IMR-90 (cell line): ENCODE measurements around the gene ZNF497. TPM values are rescaled to one million over a fixed set of nuclear protein-coding genes. Genes with fewer than 3 reads are reported as not detected.

ENCODE experiments used
- ATAC-seq: fragments of 200-7000 bp; cut with Tn5 transposase; 2 replicates; pipeline ENCODE4 v1.9.1; 2020; ENCODE audit warnings: low read depth, mild to moderate bottlenecking, moderate library complexity
- BruUV-seq: library from RNA; stranded (reverse); fragments of 400-500 nt; replicated peaks from 2 replicates; lab custom pipeline; 2021; lab: Mats Ljungman, UMichigan
- CTCF ChIA-PET: fragments of 300-600 bp; formaldehyde crosslinking; extraction: SDS; loops from one replicate; lab custom pipeline; 2021; ENCODE audit warnings: antibody characterized with exemption; lab: Yijun Ruan, JAX
- POLR2A ChIA-PET: fragments of 300-600 bp; sonication (Branson Sonifier 250); formaldehyde crosslinking; loops from one replicate; lab custom pipeline; 2022; ENCODE audit warnings: antibody characterized with exemption; ENCODE audit not compliant: unreplicated experiment; lab: Charles Lee
- DNase-seq: peaks from one replicate; pipeline ENCODE4 v3.0.0; 2013
- H2AFZ ChIP-seq: replicated peaks from 2 replicates; pipeline ENCODE3; 2013; ENCODE audit warnings: low read length, mild to moderate bottlenecking; ENCODE audit not compliant: poor library complexity
- H2AK5ac ChIP-seq: 2 replicates; pipeline ENCODE4 v1.6.1; 2013; ENCODE audit warnings: low read depth, low read length, inconsistent platforms
- H2AK9ac ChIP-seq: replicated peaks from 2 replicates; pipeline ENCODE3; 2013; ENCODE audit warnings: mild to moderate bottlenecking, low read depth, low read length, moderate library complexity; ENCODE audit not compliant: poor library complexity
- H2BK120ac ChIP-seq: 2 replicates; pipeline ENCODE4 v1.6.1; 2013; ENCODE audit warnings: low read depth, low read length, inconsistent platforms
- H2BK15ac ChIP-seq: 3 replicates; pipeline ENCODE4 v1.6.1; 2013; ENCODE audit warnings: low read depth, low read length, inconsistent platforms
- H2BK20ac ChIP-seq: 2 replicates; pipeline ENCODE4 v1.6.1; 2013; ENCODE audit warnings: low read depth, mild to moderate bottlenecking, inconsistent platforms, low read length, moderate library complexity
- H2BK5ac ChIP-seq: 2 replicates; pipeline ENCODE4 v1.6.1; 2013; ENCODE audit warnings: mild to moderate bottlenecking, low read depth, low read length, inconsistent platforms; ENCODE audit not compliant: poor library complexity, severe bottlenecking
- H3K14ac ChIP-seq: replicated peaks from 2 replicates; pipeline ENCODE4 v1.6.1; 2013; ENCODE audit warnings: low read depth, low read length, inconsistent platforms
- H3K18ac ChIP-seq: 2 replicates; pipeline ENCODE4 v1.6.1; 2013; ENCODE audit warnings: low read depth, low read length, control low read depth
- H3K23ac ChIP-seq: 2 replicates; pipeline ENCODE4 v1.6.1; 2013; ENCODE audit warnings: low read depth, low read length, inconsistent platforms
- H3K27ac ChIP-seq: 2 replicates; pipeline ENCODE4 v1.5.1; 2013; ENCODE audit warnings: mild to moderate bottlenecking, control low read depth, low read length; ENCODE audit not compliant: insufficient read depth
- H3K27me3 ChIP-seq: 2 replicates; pipeline ENCODE4 v1.6.1; 2013; ENCODE audit warnings: low read length; ENCODE audit not compliant: control insufficient read depth, insufficient read depth
- H3K36me3 ChIP-seq: 2 replicates; pipeline ENCODE4 v1.6.1; 2013; ENCODE audit warnings: low read length, mixed read lengths; ENCODE audit not compliant: control insufficient read depth, insufficient read depth
- H3K4ac ChIP-seq: 2 replicates; pipeline ENCODE4 v1.6.1; 2013; ENCODE audit warnings: low read depth, low read length, inconsistent platforms
- H3K4me1 ChIP-seq: 2 replicates; pipeline ENCODE4 v1.6.1; 2013; ENCODE audit warnings: low read length, mixed read lengths; ENCODE audit not compliant: control insufficient read depth, insufficient read depth
- H3K4me2 ChIP-seq: 2 replicates; pipeline ENCODE4 v1.6.1; 2013; ENCODE audit warnings: low read depth, mild to moderate bottlenecking, control low read depth, low read length, moderate library complexity
- H3K4me3 ChIP-seq: 2 replicates; pipeline ENCODE4 v1.5.1; 2013; ENCODE audit warnings: low read depth, mild to moderate bottlenecking, control low read depth, low read length, moderate library complexity; ENCODE audit not compliant: insufficient read depth
- H3K56ac ChIP-seq: 2 replicates; pipeline ENCODE4 v1.6.1; 2013; ENCODE audit warnings: low read length, inconsistent platforms; ENCODE audit not compliant: insufficient read depth; ENCODE audit errors: extremely low read depth
- H3K79me1 ChIP-seq, 2 experiments: 2 replicates each; pipeline ENCODE4 v1.6.1; 2013; ENCODE audit warnings: low read length in 2 of 2, inconsistent platforms in 1 of 2, low read depth in 1 of 2
- H3K9ac ChIP-seq: 2 replicates; pipeline ENCODE4 v1.6.1; 2013; ENCODE audit warnings: low read depth, low read length, control low read depth
- H3K9me1 ChIP-seq: 2 replicates; pipeline ENCODE4 v1.6.1; 2013; ENCODE audit warnings: low read length, inconsistent platforms; ENCODE audit not compliant: insufficient read depth
- H3K9me3 ChIP-seq: 2 replicates; pipeline ENCODE4 v1.6.1; 2013; ENCODE audit warnings: low read length; ENCODE audit not compliant: control insufficient read depth, insufficient read depth
- H4K20me1 ChIP-seq: 2 replicates; pipeline ENCODE4 v1.6.1; 2013; ENCODE audit warnings: low read length, inconsistent platforms; ENCODE audit not compliant: insufficient read depth
- H4K5ac ChIP-seq: 2 replicates; pipeline ENCODE4 v1.6.1; 2013; ENCODE audit warnings: mild to moderate bottlenecking, low read depth, low read length, control low read depth
- H4K8ac ChIP-seq, 2 experiments: 2 replicates each; pipeline ENCODE4 v1.6.1; 2013; ENCODE audit warnings: low read depth in 2 of 2, low read length in 2 of 2, control low read depth in 1 of 2, inconsistent platforms in 1 of 2
- H4K91ac ChIP-seq: 2 replicates; pipeline ENCODE4 v1.6.1; 2013; ENCODE audit warnings: low read depth, low read length, inconsistent platforms; ENCODE audit not compliant: insufficient read depth
- BHLHE40 ChIP-seq: fragments of 150-350 bp; IDR thresholded peaks from 2 replicates; pipeline ENCODE4 v1.6.1; 2016; ENCODE audit warnings: mild to moderate bottlenecking, low read depth, low read length
- CEBPB ChIP-seq: IDR thresholded peaks from 2 replicates; pipeline ENCODE4 v1.6.1; 2012; ENCODE audit warnings: low read depth, low read length, improper control_type of control experiment
- CHD1 ChIP-seq: IDR thresholded peaks from 2 replicates; pipeline ENCODE4 v1.6.1; 2012; ENCODE audit warnings: low read depth, low read length, improper control_type of control experiment
- FOS ChIP-seq: fragments of 150-350 bp; IDR thresholded peaks from 2 replicates; pipeline ENCODE4 v1.6.1; 2016; ENCODE audit warnings: low read depth, low read length
- MAFK ChIP-seq: IDR thresholded peaks from 2 replicates; pipeline ENCODE4 v1.6.1; 2012; ENCODE audit warnings: low read depth, low read length, improper control_type of control experiment
- MAZ ChIP-seq: IDR thresholded peaks from 2 replicates; pipeline ENCODE4 v1.6.1; 2012; ENCODE audit warnings: low read depth, mild to moderate bottlenecking, low read length, improper control_type of control experiment, moderate library complexity, borderline replicate concordance
- MXI1 ChIP-seq: IDR thresholded peaks from 2 replicates; pipeline ENCODE4 v1.6.1; 2012; ENCODE audit warnings: low read depth, mild to moderate bottlenecking, low read length, moderate library complexity, borderline replicate concordance
- NFE2L2 ChIP-seq: fragments of 150-350 bp; IDR thresholded peaks from 2 replicates; pipeline ENCODE4 v1.6.1; 2016; ENCODE audit warnings: low read depth, mild to moderate bottlenecking, low read length
- POLR2A ChIP-seq: IDR thresholded peaks from 2 replicates; pipeline ENCODE4 v1.6.1; 2012; ENCODE audit warnings: mild to moderate bottlenecking, low read depth, low read length
- RAD21 ChIP-seq: IDR thresholded peaks from 2 replicates; pipeline ENCODE4 v1.6.1; 2012; ENCODE audit warnings: low read length, improper control_type of control experiment
- RCOR1 ChIP-seq: IDR thresholded peaks from 2 replicates; pipeline ENCODE4 v1.6.1; 2012; ENCODE audit warnings: mild to moderate bottlenecking, low read length, improper control_type of control experiment; ENCODE audit not compliant: insufficient replicate concordance
- RFX5 ChIP-seq: IDR thresholded peaks from 2 replicates; pipeline ENCODE4 v1.8.0; 2012; ENCODE audit warnings: low read depth, mild to moderate bottlenecking, low read length, moderate library complexity
- SMC3 ChIP-seq: fragments of 150-350 bp; IDR thresholded peaks from 2 replicates; pipeline ENCODE4 v1.6.1; 2016; ENCODE audit warnings: low read depth, mild to moderate bottlenecking, antibody characterized with exemption, low read length, moderate library complexity
- WGBS, 2 experiments: methylation state at CpG; one replicate each; pipeline versions ENCODE4 v1.1.5 to v1.1.7; 2013; ENCODE audit warnings: missing lambda C conversion rate in 2 of 2; ENCODE audit not compliant: insufficient read length in 1 of 2; ENCODE audit errors: extremely low coverage in 2 of 2; 5-methylcytosine and 5-hydroxymethylcytosine counted together
- dilution Hi-C: fragments of 300-500 bp; cut with HindIII; formaldehyde crosslinking; loops from one replicate; pipeline ENCODE4 v1.14.3; 2018; ENCODE audit warnings: low sequenced_read_pairs; ENCODE audit not compliant: unreplicated experiment
- in situ Hi-C: fragments of 300-500 bp; cut with MboI; formaldehyde crosslinking; loops from 3 replicates; pipeline ENCODE4 v1.14.3; 2019; ENCODE audit warnings: low sequenced_read_pairs, inconsistent platforms, mixed read lengths
- intact Hi-C: fragments of 100-400 bp; cut with micrococcal nuclease; formaldehyde crosslinking; loops from 2 replicates; pipeline ENCODE4 v1.10.0; 2022
- polyA plus RNA-seq, 3 experiments: library from polyadenylated mRNA; depleted of rRNA; stranded (reverse); fragments of >200 nt; gene quantifications; 2 replicates each; pipeline ENCODE4 v1.2.3, GENCODE V29; 2012; ENCODE audit warnings: low replicate concordance in 1 of 3
- total RNA-seq: library from RNA; depleted of rRNA; stranded (reverse); fragments of >200 nt; gene quantifications from 2 replicates; pipeline ENCODE4 v1.2.3, GENCODE V29; 2012
- TF ChIP-seq, protein P1 (sequence below): fragments of 150-350 bp; IDR thresholded peaks from 2 replicates; pipeline ENCODE4 v1.6.1; 2016; ENCODE audit warnings: low read depth, mild to moderate bottlenecking, low read length, moderate library complexity, borderline replicate concordance
- TF ChIP-seq, protein P2 (sequence below): fragments of 150-350 bp; IDR thresholded peaks from 2 replicates; pipeline ENCODE4 v1.6.1; 2017; ENCODE audit warnings: mild to moderate bottlenecking, antibody characterized with exemption, low read length, low read depth
- TF ChIP-seq, protein P3 (sequence below): conservative IDR thresholded peaks from 2 replicates; pipeline ENCODE4 v1.5.1; 2012; ENCODE audit warnings: mild to moderate bottlenecking, low read depth, low read length, improper control_type of control experiment

Gene ZNF497
- total and polyA plus RNA-seq, 2 of the 4 experiments (the other 2 are of a cell fraction): 0.18 to 0.24 TPM

DNA sequence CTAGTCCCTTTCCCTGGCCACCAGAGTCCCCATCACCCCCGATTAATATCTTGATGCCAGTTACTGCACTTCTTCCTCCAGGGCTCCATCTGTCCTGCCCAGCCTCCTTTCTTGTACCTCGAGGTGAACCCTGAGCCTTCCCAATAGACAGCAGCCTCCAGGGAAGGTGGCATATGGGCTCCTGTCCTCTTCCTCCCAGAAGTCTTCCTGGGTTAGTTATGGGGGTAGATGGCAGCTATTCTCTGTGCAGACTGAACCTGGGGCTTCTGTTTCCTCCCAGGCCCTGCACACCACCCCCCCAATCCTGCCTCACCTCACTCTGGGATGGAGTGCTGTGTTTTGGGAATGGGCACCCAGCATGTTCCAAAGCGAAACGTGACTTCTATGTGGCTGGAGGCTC, 35.5 kb upstream of the ZNF497 start:
- Histone ChIP-seq H3K56ac (no peak overlapping the region), H3K9ac (no peak overlapping the region)
- in situ Hi-C loops: no loop called here

More for the DNA sequence above, 35.5 kb upstream of the ZNF497 start:
- no peak overlapping the region for H3K4ac ChIP-seq
- no peak overlapping the region for H3K4me3 ChIP-seq
- no peak overlapping the region for H2BK5ac ChIP-seq
- no peak overlapping the region for H4K8ac ChIP-seq
- H3K23ac ChIP-seq: no peak overlapping the region
- H2BK20ac ChIP-seq: no peak overlapping the region
- no peak overlapping the region for H2AK5ac ChIP-seq
- H4K20me1 ChIP-seq: peaks cover 19% of the 10 kb centered on the region
- H3K14ac ChIP-seq: no peak overlapping the region
- H4K5ac ChIP-seq: no peak overlapping the region
- peaks cover 21% of the 10 kb centered on the region for H3K36me3 ChIP-seq
- H3K79me1 ChIP-seq: peaks cover under 1 to 28% of the 10 kb centered on the region in 2 experiments; a peak in 3 of 4 replicates
- CTCF ChIA-PET: no interaction called here
- H2AFZ ChIP-seq: no peak overlapping the region
- H3K27ac ChIP-seq: no peak overlapping the region
- no peak overlapping the region for H2BK120ac ChIP-seq
- H3K4me2 ChIP-seq: no peak overlapping the region
- dilution Hi-C loops: no loop called here
- no peak overlapping the region for H4K91ac ChIP-seq
- H3K18ac ChIP-seq: no peak overlapping the region
- no TSS peak for BruUV-seq
- ATAC-seq (no peak), DNase-seq (no peak)
- peaks cover 5% of the 10 kb centered on the region for H3K4me1 ChIP-seq
- no peak overlapping the region for H2AK9ac ChIP-seq
- no peaks in the 10 kb centered on the region for H3K27me3 ChIP-seq
- H3K9me3 ChIP-seq: no peaks in the 10 kb centered on the region
- POLR2A ChIA-PET: no interaction called here
- WGBS, 2 experiments: 92% methylated on average over 2 of the region's 4 CpGs; no CpG with 5 or more reads in 1 of the 2 experiments
- no peaks in the 10 kb centered on the region for H3K9me1 ChIP-seq
- TF ChIP-seq MAFK (no peak), POLR2A (no peak), MAZ (no peak), MXI1 (no peak), CHD1 (no peak), RCOR1 (no peak), SMC3 (no peak), NFE2L2 (no peak), RFX5 (no peak), CEBPB (no peak), RAD21 (no peak), FOS (no peak), BHLHE40 (no peak)
- TF ChIP-seq, protein P1, sequence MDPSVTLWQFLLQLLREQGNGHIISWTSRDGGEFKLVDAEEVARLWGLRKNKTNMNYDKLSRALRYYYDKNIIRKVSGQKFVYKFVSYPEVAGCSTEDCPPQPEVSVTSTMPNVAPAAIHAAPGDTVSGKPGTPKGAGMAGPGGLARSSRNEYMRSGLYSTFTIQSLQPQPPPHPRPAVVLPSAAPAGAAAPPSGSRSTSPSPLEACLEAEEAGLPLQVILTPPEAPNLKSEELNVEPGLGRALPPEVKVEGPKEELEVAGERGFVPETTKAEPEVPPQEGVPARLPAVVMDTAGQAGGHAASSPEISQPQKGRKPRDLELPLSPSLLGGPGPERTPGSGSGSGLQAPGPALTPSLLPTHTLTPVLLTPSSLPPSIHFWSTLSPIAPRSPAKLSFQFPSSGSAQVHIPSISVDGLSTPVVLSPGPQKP: no peak
- TF ChIP-seq, protein P2, sequence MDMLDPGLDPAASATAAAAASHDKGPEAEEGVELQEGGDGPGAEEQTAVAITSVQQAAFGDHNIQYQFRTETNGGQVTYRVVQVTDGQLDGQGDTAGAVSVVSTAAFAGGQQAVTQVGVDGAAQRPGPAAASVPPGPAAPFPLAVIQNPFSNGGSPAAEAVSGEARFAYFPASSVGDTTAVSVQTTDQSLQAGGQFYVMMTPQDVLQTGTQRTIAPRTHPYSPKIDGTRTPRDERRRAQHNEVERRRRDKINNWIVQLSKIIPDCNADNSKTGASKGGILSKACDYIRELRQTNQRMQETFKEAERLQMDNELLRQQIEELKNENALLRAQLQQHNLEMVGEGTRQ: no peak
- TF ChIP-seq, protein P3, sequence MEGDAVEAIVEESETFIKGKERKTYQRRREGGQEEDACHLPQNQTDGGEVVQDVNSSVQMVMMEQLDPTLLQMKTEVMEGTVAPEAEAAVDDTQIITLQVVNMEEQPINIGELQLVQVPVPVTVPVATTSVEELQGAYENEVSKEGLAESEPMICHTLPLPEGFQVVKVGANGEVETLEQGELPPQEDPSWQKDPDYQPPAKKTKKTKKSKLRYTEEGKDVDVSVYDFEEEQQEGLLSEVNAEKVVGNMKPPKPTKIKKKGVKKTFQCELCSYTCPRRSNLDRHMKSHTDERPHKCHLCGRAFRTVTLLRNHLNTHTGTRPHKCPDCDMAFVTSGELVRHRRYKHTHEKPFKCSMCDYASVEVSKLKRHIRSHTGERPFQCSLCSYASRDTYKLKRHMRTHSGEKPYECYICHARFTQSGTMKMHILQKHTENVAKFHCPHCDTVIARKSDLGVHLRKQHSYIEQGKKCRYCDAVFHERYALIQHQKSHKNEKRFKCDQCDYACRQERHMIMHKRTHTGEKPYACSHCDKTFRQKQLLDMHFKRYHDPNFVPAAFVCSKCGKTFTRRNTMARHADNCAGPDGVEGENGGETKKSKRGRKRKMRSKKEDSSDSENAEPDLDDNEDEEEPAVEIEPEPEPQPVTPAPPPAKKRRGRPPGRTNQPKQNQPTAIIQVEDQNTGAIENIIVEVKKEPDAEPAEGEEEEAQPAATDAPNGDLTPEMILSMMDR: no peak
- intact Hi-C loops: no loop called here
- no peak overlapping the region for H2BK15ac ChIP-seq
